Coronary artery (tissue), 2 donors: Measurements from ENCODE around the gene HACD2.

Source experiments
- DNase-seq: peaks from one replicate; pipeline ENCODE4 v3.0.0-alpha.2; 2017; ENCODE audit warnings: low spot score
- H3K27ac ChIP-seq, 2 donors: fragments of 200-600 bp; sonication (generic); one replicate each; pipeline ENCODE4 v1.5.1; 2016 to 2019
- H3K4me3 ChIP-seq: fragments of 200-600 bp; sonication (generic); 2 replicates; pipeline ENCODE4 v1.5.1; 2016; ENCODE audit warnings: mild to moderate bottlenecking, moderate library complexity
- CTCF ChIP-seq: fragments of 200-600 bp; sonication (generic); IDR thresholded peaks from one replicate; pipeline ENCODE4 v1.5.1; 2019; ENCODE audit warnings: antibody characterized with exemption

Gene HACD2

GRCh38 chr3:123478314-123478713, 106.5 kb downstream of the HACD2 start:
- no peak for TF ChIP-seq CTCF
- no peak for DNase-seq
- Histone ChIP-seq H3K4me3 (no peak overlapping the region), H3K27ac (no peak overlapping the region)

- Histone ChIP-seq H3K27ac (no peak overlapping the region), H3K4me3 (no peak overlapping the region)
- TF ChIP-seq CTCF, result no peak
- no peak for DNase-seq
Measured at GRCh38 chr3:123476967-123477750, 107.7 kb downstream of the HACD2 start.

- Histone ChIP-seq H3K27ac (no peak overlapping the region), H3K4me3 (no peak overlapping the region)
- no peak for DNase-seq
- no peak for TF ChIP-seq CTCF
Measured at GRCh38 chr3:123475786-123476185, 109.1 kb downstream of the HACD2 start.

- Histone ChIP-seq H3K27ac (no peak overlapping the region), H3K4me3 (no peak overlapping the region)
- TF ChIP-seq CTCF, result no peak
- no peak for DNase-seq
Measured at GRCh38 chr3:123471106-123471505, 113.7 kb downstream of the HACD2 start.

GRCh38 chr3:123469323-123469995, 115.4 kb downstream of the HACD2 start:
- TF ChIP-seq CTCF, result no peak
- Histone ChIP-seq H3K4me3 (no peak overlapping the region), H3K27ac (no peak overlapping the region)
- no peak for DNase-seq

- TF ChIP-seq CTCF, result no peak
- H3K27ac ChIP-seq, result no peak overlapping the region
- no peak for DNase-seq
- H3K4me3 ChIP-seq, result no peak overlapping the region
Measured at GRCh38 chr3:123467046-123467445, 117.8 kb downstream of the HACD2 start.

GRCh38 chr3:123464211-123464610, 120.6 kb downstream of the HACD2 start:
- Histone ChIP-seq H3K27ac (no peak overlapping the region), H3K4me3 (no peak overlapping the region)
- no peak for TF ChIP-seq CTCF
- DNase-seq, result no peak
